HepG2 (cell line): ENCODE results near the gene ME3. TPM values are rescaled to one million over a fixed set of nuclear protein-coding genes. Genes with fewer than 3 reads are reported as not detected.

ENCODE experiments used
- ATAC-seq: fragments of 200-7000 bp; cut with Tn5 transposase; 3 replicates; pipeline ENCODE4 v1.9.1; 2020; ENCODE audit warnings: mild to moderate bottlenecking, moderate library complexity
- BruUV-seq: library from RNA; stranded (reverse); fragments of 400-500 nt; replicated peaks from 2 replicates; lab custom pipeline; 2021; lab: Mats Ljungman, UMichigan
- CTCF ChIA-PET: fragments of 300-600 bp; formaldehyde crosslinking; extraction: SDS; loops from one replicate; lab custom pipeline; 2021; ENCODE audit warnings: low total read pairs, inconsistent platforms, low intra/inter-chr PET ratio; lab: Yijun Ruan, JAX
- POLR2A ChIA-PET: fragments of 350-600 bp; sonication (Branson Sonifier 250); formaldehyde crosslinking; loops from one replicate; lab custom pipeline; 2020; ENCODE audit warnings: antibody characterized with exemption, inconsistent platforms; lab: Yijun Ruan, JAX
- DNase-seq: peaks from one replicate; pipeline ENCODE4 v3.0.0-alpha.2; 2015; ENCODE audit warnings: low spot score
- FAIRE-seq: peaks from 3 replicates; lab custom pipeline; 2011; peaks lifted over from hg19 to GRCh38; lab: Jason Lieb, UNC
- H2AFZ ChIP-seq: one replicate; pipeline ENCODE4 v1.6.1; 2011; ENCODE audit warnings: low read length, inconsistent platforms
- H3K27ac ChIP-seq: fragments of 300-600 bp; 3 replicates; pipeline ENCODE4 v1.8.0; 2011; ENCODE audit warnings: mixed run types, mild to moderate bottlenecking, mixed read lengths, low read length, inconsistent platforms; ENCODE audit not compliant: insufficient read depth; ENCODE audit errors: extremely low read length
- H3K27me3 ChIP-seq, 2 experiments: fragments of 200-600 bp in 1 of 2; 2 replicates in 1 of 2; 3 replicates in 1 of 2; pipeline versions ENCODE4 v1.6.0 to v1.8.0; 2011; ENCODE audit warnings: low read length in 2 of 2, mild to moderate bottlenecking in 2 of 2, moderate library complexity in 2 of 2, inconsistent platforms in 1 of 2; ENCODE audit not compliant: insufficient read depth in 2 of 2, control insufficient read depth in 1 of 2
- H3K36me3 ChIP-seq, 2 experiments: fragments of 200-600 bp in 1 of 2; replicated peaks in 1 of 2; 2 replicates in 1 of 2; 3 replicates in 1 of 2; pipeline versions ENCODE4 v1.5.1 to v1.8.0; 2011; ENCODE audit warnings: low read length in 2 of 2, inconsistent platforms in 1 of 2; ENCODE audit not compliant: insufficient read depth in 2 of 2, control insufficient read depth in 1 of 2
- H3K4me1 ChIP-seq: 2 replicates; pipeline ENCODE4 v1.5.1; 2012; ENCODE audit warnings: low read length, inconsistent platforms; ENCODE audit not compliant: insufficient read depth
- H3K4me2 ChIP-seq: 2 replicates; pipeline ENCODE4 v1.6.0; 2011; ENCODE audit warnings: low read depth, low read length, inconsistent platforms
- H3K4me3 ChIP-seq, 3 experiments: fragments of 200-600 bp in 1 of 3; sonication (generic), shearing (Covaris generic) in 1 of 3; replicated peaks in 1 of 3; 2 replicates each; pipeline ENCODE4 v1.5.1; 2011 to 2016; ENCODE audit warnings: low read length in 3 of 3, inconsistent platforms in 2 of 3, low read depth in 2 of 3, mild to moderate bottlenecking in 2 of 3, control low read depth in 1 of 3, mixed read lengths in 1 of 3; ENCODE audit not compliant: insufficient read depth in 1 of 3
- H3K79me2 ChIP-seq: one replicate; pipeline ENCODE4 v1.6.1; 2011; ENCODE audit warnings: low read length, inconsistent platforms; ENCODE audit not compliant: insufficient read depth
- H3K9ac ChIP-seq: 2 replicates; pipeline ENCODE4 v1.6.0; 2011; ENCODE audit warnings: mild to moderate bottlenecking, low read depth, low read length, inconsistent platforms; ENCODE audit not compliant: insufficient read depth
- H3K9me3 ChIP-seq: 2 replicates; pipeline ENCODE4 v1.5.1; 2012; ENCODE audit warnings: mild to moderate bottlenecking, low read length
- H4K20me1 ChIP-seq: 2 replicates; pipeline ENCODE4 v1.6.0; 2011; ENCODE audit warnings: inconsistent platforms, mild to moderate bottlenecking, low read length, moderate library complexity; ENCODE audit not compliant: insufficient read depth
- CSRNP2 ChIP-seq: sonication (generic); formaldehyde crosslinking; conservative IDR thresholded peaks from 2 replicates; pipeline ENCODE4 v1.8.0; 2022; ENCODE audit warnings: low read depth, missing genetic modification reagents
- IKZF1 ChIP-seq: fragments of 450-650 bp; IDR thresholded peaks from 2 replicates; pipeline ENCODE4 v1.7.1; 2016
- JUNB ChIP-seq: sonication (generic); formaldehyde crosslinking; IDR thresholded peaks from 2 replicates; pipeline ENCODE4 v1.8.0; 2022; ENCODE audit warnings: missing genetic modification reagents, mild to moderate bottlenecking, borderline replicate concordance
- TMF1 ChIP-seq: sonication (generic); formaldehyde crosslinking; IDR thresholded peaks from 2 replicates; pipeline ENCODE4 v1.8.1; 2022; ENCODE audit warnings: low read depth, missing genetic modification reagents
- TRAFD1 ChIP-seq: sonication (generic); formaldehyde crosslinking; IDR thresholded peaks from 2 replicates; pipeline ENCODE4 v1.5.1; 2020; ENCODE audit warnings: missing genetic modification reagents, mild to moderate bottlenecking, borderline replicate concordance
- ZBTB37 ChIP-seq: sonication (generic); formaldehyde crosslinking; IDR thresholded peaks from 2 replicates; pipeline ENCODE4 v1.4.0; 2020; ENCODE audit warnings: mild to moderate bottlenecking, missing genetic modification reagents
- ZNF230 ChIP-seq: sonication (generic); formaldehyde crosslinking; IDR thresholded peaks from 2 replicates; pipeline ENCODE4 v1.4.0; 2020; ENCODE audit warnings: mild to moderate bottlenecking, missing genetic modification reagents
- ZNF430 ChIP-seq: sonication (generic); formaldehyde crosslinking; IDR thresholded peaks from 2 replicates; pipeline ENCODE4 v1.9.0; 2021; ENCODE audit warnings: mild to moderate bottlenecking, missing genetic modification reagents
- ZNF609 ChIP-seq: sonication (generic); formaldehyde crosslinking; IDR thresholded peaks from 2 replicates; pipeline ENCODE4 v1.4.0; 2020; ENCODE audit warnings: mild to moderate bottlenecking, missing genetic modification reagents, borderline replicate concordance
- ZNF7 ChIP-seq: IDR thresholded peaks from 2 replicates; pipeline ENCODE4 v1.6.1; 2016; ENCODE audit warnings: missing biosample characterization, missing genetic modification reagents
- WGBS: methylation state at CpG from one replicate; pipeline ENCODE4 v1.1.6; 2017; ENCODE audit warnings: low lambda C conversion rate; 5-methylcytosine and 5-hydroxymethylcytosine counted together
- in situ Hi-C: cut with HindIII; loops from 2 replicates; pipeline ENCODE4 v1.10.0; 2017; ENCODE audit warnings: low pct_unique_long_range_greater_than_20kb; ENCODE audit not compliant: extremely low pct_ligation_motif_present
- intact Hi-C: fragments of 100-400 bp; cut with micrococcal nuclease; formaldehyde crosslinking; loops from one replicate; pipeline ENCODE4 v1.10.0; 2022; ENCODE audit not compliant: unreplicated experiment
- polyA plus RNA-seq, 8 experiments: library from polyadenylated mRNA; depleted of rRNA in 3 of 8; stranded (reverse) in 7 of 8; unstranded in 1 of 8; fragments of >200 nt; fragmentation: Illumina TruSeq in 4 of 8; extraction: Trizol in 4 of 8; gene quantifications; 2 replicates each; pipeline versions ENCODE4 v1.2.1 to v1.2.3, GENCODE V29; 2011 to 2016; ENCODE audit warnings: low read depth in 4 of 8, missing spikeins in 1 of 8, mixed read lengths in 1 of 8; ENCODE audit not compliant: insufficient read depth in 1 of 8
- total RNA-seq, 5 experiments: library from RNA; depleted of rRNA; stranded (reverse); fragments of >200 nt; fragmentation: Illumina TruSeq; extraction: Trizol; gene quantifications; 2 replicates each; pipeline ENCODE4 v1.2.3, GENCODE V29; 2016; ENCODE audit warnings: low read depth in 1 of 5
- TF ChIP-seq, protein P1 (sequence below): sonication (generic); formaldehyde crosslinking; conservative IDR thresholded peaks from 2 replicates; pipeline ENCODE4 v1.4.0; 2020; ENCODE audit warnings: missing genetic modification reagents

The ME3 gene
- total and polyA plus RNA-seq, 2 of the 13 experiments (the other 11 are each of a cell fraction or from before 2014, with no cell fraction given), result not detected

DNA sequence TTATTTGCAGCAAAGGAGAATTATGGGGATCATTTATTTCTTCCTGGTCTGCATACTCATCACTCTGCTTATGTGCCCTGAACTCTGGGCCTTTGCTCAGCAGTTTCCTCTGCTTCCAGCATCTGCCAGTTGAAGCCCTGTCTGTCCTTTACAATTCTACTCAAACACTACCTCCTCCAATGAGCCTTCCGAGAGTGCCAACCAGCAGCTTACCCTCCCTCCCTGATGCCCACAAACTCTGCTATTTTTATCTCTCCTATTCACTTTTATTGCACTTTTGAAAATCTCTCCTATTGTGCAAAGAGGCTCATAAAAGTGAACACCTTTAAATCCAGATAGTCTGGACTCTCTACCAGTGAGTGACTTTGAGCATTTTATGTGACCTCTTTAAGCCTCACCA, 3.6 kb upstream of the ME3 start (continued):
- TF ChIP-seq ZNF430 (CRISPR knock-in tag), result no peak

GRCh38 chr11:86675017-86675416, 2.6 kb upstream of the ME3 start:
- in situ Hi-C loops, result no loop called here
- no peaks in the 10 kb centered on the region for H3K9me3 ChIP-seq
- H3K79me2 ChIP-seq, result no peaks in the 10 kb centered on the region
- no peak overlapping the region for H3K27ac ChIP-seq
- DNase-seq, result no peak
- H2AFZ ChIP-seq, result no peak overlapping the region
- H3K36me3 ChIP-seq, result no peaks in the 10 kb centered on the region
- H3K4me3 ChIP-seq, result no peak overlapping the region
- no peak overlapping the region for H3K9ac ChIP-seq
- no peaks in the 10 kb centered on the region for H4K20me1 ChIP-seq
- POLR2A ChIA-PET, result no interaction called here
- intact Hi-C loops, result no loop called here
- H3K4me1 ChIP-seq, result peaks cover 13% of the 10 kb centered on the region; the same call in 1 of the 2 replicates
- no peak for FAIRE-seq
- H3K4me2 ChIP-seq, result no peak overlapping the region
- H3K27me3 ChIP-seq, result peaks cover 7 to 55% of the 10 kb centered on the region in 2 experiments
- 0% methylated on average over 2 of the region's 2 CpGs for WGBS
- CTCF ChIA-PET, result no interaction called here
- BruUV-seq, result no TSS peak
- ATAC-seq, result no peak
- no peak for TF ChIP-seq ZNF609
- no peak for TF ChIP-seq ZBTB37
- TF ChIP-seq, protein P1, sequence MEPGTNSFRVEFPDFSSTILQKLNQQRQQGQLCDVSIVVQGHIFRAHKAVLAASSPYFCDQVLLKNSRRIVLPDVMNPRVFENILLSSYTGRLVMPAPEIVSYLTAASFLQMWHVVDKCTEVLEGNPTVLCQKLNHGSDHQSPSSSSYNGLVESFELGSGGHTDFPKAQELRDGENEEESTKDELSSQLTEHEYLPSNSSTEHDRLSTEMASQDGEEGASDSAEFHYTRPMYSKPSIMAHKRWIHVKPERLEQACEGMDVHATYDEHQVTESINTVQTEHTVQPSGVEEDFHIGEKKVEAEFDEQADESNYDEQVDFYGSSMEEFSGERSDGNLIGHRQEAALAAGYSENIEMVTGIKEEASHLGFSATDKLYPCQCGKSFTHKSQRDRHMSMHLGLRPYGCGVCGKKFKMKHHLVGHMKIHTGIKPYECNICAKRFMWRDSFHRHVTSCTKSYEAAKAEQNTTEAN (CRISPR knock-in tag), result no peak
- no peak for TF ChIP-seq IKZF1
- no peak for TF ChIP-seq JUNB
- no peak for TF ChIP-seq TRAFD1 (CRISPR knock-in tag)
- no peak for TF ChIP-seq CSRNP2
- TF ChIP-seq ZNF7 (CRISPR knock-in tag), result no peak
- no peak for TF ChIP-seq ZNF230 (CRISPR knock-in tag)
- TF ChIP-seq TMF1 (CRISPR knock-in tag), result no peak
